ENCODE data around the gene MATN1.

Gene MATN1

GRCh38 chr1:30757352-30758120, 34.2 kb upstream of the MATN1 start, which contains the start of gene LAPTM5:
Gene LAPTM5 (minus strand): TSS chr1:30757774. CDS start chr1:30757745, 29 bp downstream.
- DNase-seq, result no peak

GRCh38 chr1:30756545-30757351, 33.4 kb upstream of the MATN1 start:
- DNase-seq, result no peak

- no peak for DNase-seq
These were observed 32.8 kb upstream of the MATN1 start for GRCh38 chr1:30756206-30756544.

- no peak for DNase-seq
These were observed 32.4 kb upstream of the MATN1 start for GRCh38 chr1:30755746-30756145.

GRCh38 chr1:30755334-30755733, 31.9 kb upstream of the MATN1 start:
- no peak for DNase-seq

- DNase-seq, result no peak
These were observed 31.3 kb upstream of the MATN1 start for GRCh38 chr1:30754684-30755171.

GRCh38 chr1:30753660-30754123, 30.3 kb upstream of the MATN1 start:
- DNase-seq, result no peak

GRCh38 chr1:30753118-30753517, 29.7 kb upstream of the MATN1 start:
- DNase-seq, result no peak

- DNase-seq, result no peak
These were observed 29.2 kb upstream of the MATN1 start for GRCh38 chr1:30752651-30752908.

- DNase-seq, result no peak
These were observed 28.7 kb upstream of the MATN1 start for GRCh38 chr1:30751830-30752650.

- DNase-seq, result no peak
These were observed 27.4 kb upstream of the MATN1 start for GRCh38 chr1:30750731-30751291.

GRCh38 chr1:30749691-30750583, 26.6 kb upstream of the MATN1 start:
- no peak for DNase-seq

GRCh38 chr1:30748699-30749401, 25.5 kb upstream of the MATN1 start:
- no peak for DNase-seq

GRCh38 chr1:30748098-30748698, 24.8 kb upstream of the MATN1 start:
- no peak for DNase-seq

GRCh38 chr1:30747033-30748008, 23.9 kb upstream of the MATN1 start:
- DNase-seq, result no peak

- no peak for DNase-seq
These were observed 23.0 kb upstream of the MATN1 start for GRCh38 chr1:30746212-30747032.

GRCh38 chr1:30745834-30746208, 22.4 kb upstream of the MATN1 start:
- no peak for DNase-seq

- DNase-seq, result no peak
These were observed 21.9 kb upstream of the MATN1 start for GRCh38 chr1:30745156-30745833.
